ENCODE results near the gene TIE1.
"Not testable (repeated sequence)": the region's sequence is repeated elsewhere in the genome, so short reads cannot be mapped to it uniquely, and the experiment has no call there.

TIE1 gene

DNA sequence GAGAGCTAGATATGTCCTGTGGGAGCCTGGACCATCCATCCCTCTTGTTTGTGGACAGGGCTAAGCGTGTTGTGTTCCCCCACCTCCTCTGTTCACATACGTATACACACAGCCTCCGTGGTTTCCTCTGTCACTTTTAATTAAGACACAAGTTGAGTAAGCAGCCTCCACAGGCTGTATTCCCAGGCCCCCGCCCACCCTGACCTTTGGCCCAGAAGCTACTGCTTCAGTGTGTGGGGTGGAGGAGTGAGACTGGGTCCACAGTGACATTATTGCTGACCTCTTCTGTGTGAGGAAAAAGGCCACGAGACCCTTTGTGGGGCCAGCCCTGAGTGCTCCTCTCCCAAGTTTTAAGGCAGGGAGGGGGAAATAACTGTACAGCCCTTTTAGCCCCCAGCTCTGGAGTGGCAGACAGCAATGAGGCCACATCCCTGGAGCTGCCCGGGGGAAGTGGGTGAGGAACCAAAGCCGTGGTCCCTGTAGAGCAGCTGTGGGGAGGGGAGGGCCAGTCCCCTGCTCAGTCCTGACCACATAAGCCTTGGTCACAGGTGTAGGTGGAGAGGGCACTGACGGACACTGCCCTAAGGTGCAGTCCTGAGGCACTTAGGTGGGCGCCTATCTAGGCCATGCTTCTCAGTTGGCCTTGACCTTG lies 62.6 kb downstream of the TIE1 start:
- no peak for DNase-seq (ENCODE audit: low read depth)

DNA sequence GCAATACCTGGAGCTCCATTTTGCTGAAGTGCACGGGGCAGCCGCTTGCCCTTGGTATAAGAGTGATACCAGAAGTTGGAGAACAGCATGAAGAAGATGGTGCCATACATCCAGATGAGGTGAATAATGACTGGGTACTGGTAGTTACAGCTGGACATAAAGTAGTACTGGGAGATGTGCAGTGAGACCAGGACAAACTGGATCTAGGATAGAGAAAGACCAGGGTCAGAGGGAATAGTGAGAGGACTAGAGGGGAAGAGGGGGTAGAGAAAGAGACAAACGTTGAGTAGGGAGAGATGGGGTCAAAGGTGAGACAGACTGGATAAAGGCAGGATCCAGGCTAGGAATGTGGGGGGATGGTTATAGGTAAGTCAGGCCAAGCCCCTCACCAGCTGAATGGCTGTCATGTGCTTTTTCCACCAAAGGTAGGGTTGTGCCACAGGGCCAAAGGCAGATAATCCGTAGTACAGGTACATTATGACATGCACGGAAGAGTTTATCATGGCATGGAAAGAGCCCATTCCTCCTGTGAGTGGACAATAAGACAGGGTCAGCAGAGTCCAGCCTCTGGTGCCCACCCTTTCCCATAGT lies 63.2 kb downstream of the TIE1 start:
- DNase-seq (ENCODE audit: low read depth): no peak

DNA sequence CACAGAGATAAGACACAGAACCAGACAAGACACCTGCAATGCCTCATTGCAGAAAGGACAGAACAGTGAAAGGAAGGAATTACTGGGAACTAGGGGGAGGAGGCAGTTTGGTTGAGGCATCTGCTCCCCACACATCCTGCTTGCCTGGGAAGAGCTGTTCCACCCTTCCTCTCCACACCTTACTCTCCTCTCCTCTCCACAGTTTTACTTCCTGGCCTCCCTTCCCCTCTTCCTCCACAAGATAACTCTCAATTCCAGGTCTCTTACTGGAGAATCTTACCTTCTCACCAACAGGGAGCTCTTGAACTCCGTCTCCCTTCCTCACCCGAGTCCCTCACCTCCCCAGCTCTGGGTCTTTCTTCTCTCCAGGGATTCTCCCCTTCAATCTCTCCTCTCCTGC lies 64.9 kb downstream of the TIE1 start:
- DNase-seq (ENCODE audit: low read depth): no peak

DNA sequence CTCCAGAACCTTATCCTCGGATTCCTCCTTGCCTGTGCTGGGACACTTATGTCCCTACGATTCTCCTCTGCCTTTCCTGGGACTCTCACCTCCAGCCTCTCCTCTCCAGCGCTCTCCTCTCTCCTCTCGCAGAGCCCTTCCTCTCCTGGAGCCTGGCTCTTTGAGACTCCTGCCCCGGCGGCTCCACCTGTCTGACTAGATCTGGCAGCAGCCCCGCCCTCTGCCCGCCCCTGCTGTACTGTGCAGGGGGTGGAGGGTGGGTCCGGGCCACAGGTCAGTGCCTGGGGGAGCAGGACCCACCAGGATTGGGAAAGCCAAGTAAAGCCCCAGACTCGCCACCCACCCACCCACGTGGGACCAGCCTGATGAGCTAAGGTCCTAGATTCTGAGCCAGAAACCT lies 65.4 kb downstream of the TIE1 start:
- DNase-seq (ENCODE audit: low read depth): peak; percentile 13

DNA sequence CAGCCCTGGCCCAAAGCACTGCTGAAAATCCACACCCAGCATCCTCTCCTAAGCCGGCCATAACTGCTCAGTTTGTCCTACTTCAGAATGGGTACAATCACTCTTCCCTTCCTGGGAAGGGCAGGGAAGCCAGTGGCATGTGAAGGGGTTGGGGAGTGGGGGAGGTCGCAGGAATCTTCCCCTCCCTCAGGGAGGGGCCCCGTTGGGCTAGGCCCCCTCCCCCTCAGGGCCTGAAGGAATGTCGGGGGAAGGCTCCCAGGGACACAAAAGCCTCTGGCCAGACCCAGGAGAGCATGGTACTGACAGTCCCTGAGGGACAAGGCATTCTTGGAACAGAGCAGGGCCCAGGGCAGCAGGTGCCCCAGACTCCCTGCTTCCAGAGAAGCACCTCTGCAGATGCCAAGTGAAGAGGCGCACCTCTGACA lies 65.8 kb downstream of the TIE1 start:
- no peak for DNase-seq (ENCODE audit: low read depth)

DNA sequence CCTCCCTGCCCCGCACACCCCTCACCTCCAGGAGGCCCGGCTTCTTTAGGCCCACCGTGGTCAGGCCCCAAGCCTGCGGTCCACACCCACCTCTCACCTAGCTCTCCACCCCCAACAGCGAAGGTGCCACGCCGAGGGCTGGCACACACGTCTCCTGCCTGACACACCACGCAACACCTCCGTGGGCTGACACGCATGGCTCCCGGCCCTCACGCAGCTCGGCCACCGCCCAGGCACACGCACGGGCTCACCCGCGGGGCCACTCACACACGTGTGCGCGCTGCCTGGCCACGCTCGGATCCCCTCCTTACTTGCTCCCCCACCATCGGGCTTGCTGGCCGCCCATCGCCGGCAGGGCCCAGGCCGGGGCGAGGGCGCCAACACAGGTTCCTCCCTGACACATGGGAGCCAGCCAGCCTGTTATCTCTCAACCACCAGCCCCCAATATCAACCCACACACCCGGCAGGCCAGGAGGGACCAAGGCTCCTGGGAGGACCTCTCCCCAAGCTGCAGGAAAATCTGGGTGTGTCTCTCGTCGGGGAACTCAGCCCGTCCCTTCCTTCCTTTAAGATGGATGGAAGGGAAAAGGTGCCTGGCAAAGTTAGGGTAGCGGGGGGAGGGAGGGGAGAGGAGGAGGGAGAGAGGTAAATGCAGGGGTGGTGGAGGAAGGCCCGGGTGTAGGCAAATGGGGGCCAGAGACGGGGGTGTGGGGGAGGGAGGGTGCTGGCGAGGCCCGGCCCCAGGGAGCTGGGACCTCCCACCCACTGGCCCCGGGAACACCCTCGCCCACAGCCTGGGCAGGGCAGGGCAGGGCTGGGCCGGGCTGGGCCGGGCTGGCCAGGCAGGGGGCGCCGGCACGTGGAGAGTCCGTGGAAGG lies 66.5 kb downstream of the TIE1 start:
- peak; percentile 21 for DNase-seq (ENCODE audit: low read depth)

DNA sequence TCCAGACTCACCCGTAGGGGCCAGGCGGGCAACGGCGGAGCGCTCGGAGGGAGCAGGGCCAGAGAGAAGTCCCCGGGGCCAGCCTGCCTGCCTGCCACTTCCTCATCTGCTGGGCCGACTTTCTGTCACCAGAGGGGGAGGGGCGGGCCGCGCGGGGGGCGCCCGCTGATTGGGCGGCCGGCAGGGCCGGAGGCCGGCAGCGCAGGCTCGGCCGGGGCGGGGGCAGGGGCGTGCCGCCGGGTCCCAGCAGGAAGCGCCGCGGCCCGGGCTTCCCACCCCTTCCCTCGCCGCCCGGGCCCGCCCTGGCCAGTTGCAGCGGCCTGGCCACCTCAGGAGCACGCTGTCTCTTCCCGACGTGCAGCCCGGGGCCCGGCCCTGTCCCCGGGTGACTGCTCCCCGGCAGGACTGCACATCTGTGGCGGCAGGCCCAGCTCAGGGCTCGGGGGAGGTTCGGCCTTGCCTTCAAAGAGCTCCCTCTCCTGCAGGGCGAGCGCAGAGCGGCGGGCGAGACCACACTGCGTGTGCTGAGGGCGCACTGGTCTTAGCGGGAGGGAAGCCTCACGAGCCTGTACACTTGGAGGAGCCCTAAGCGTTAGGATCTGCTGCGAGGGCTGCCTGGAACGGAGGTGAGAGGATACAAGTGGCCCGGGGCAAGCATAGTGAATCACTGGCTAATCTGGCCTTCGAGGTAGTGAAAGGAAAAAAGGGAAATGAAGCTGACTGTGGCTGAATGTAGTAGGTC lies 67.3 kb downstream of the TIE1 start, which contains the start of gene ELOVL1:
Gene ELOVL1, minus strand, starts transcription at position 108 of the 742 bp plus-strand sequence. CDS start 2,402 bp downstream, outside the sequence.
- DNase-seq (ENCODE audit: low read depth): peak; percentile 92

DNA sequence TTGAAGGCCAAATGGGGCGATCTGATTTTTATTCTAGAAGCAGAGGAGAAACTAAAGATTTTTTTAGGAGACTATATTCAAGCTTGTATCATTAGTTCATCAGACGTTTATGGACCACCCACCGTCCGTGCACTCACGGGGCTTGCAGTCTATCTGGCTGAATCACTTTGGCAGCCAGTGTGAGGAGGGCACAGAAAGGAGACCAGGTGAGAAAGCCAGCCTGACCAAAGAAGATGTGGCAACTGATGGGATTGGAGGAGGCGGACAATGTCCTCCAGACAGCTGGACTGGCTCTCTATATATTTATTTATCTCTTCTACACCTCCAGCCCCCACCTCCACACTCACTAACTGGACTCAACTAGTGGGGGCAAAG lies 67.9 kb downstream of the TIE1 start:
- DNase-seq (ENCODE audit: low read depth): no peak

DNA sequence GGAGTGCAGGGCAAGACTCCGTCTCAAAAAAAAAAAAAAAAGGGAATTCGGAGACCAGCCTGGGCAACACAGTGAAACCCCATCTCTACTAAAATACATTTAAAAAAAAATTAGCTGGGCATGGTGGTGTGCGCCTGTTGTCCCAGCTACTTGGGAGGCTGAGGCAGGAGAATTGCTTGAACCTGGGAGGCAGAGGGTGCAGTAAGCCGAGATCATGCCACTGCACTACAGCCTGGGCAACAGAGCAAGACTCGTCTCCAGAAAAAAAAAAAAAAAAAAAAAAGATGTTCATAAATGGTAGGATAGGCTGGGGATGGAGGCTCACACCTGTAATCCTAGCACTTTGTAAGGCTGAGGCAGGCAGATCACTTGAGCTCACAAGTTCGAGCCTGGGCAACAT lies 69.0 kb downstream of the TIE1 start:
- not testable (repeated sequence) for DNase-seq (ENCODE audit: low read depth)

DNA sequence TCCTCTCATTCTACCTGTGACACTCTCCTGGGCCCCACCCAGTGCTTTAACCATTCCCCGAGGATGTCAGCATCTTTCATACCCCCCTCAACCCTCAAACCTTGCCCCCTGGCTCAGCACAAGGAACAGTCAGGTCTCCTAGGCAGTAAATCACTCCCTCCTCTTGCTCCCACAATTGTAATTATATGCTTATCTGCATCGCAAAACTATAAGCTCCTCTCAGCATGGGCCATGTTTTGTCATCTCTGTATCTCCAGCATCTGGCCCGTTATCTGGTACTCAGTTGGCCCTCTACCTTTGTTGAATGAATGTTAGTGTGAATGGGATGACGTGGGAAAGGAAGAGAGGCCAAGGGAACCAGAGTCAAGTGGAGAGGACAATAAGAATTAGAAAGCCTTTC lies 69.8 kb downstream of the TIE1 start:
- DNase-seq (ENCODE audit: low read depth): no peak

DNA sequence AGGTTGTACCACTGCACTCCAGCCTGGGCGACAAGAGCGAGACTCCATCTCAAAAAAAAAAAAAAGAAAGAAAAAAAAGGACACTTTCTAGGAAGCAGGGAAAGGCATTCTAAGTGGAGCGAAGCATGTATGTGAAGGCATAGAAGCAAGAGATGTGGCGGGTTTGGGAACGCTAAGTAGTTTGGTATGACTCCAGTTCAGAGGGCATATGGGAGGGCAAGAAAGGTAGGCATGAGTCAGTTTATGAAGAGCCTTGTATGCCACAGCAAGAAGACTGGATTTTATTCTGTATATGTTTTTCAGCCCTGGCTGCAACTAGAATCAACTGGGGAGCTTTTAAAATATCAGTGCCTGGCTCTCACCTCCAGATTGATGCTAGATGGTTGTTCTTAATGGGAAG lies 71.4 kb downstream of the TIE1 start:
- DNase-seq (ENCODE audit: low read depth): no peak

All from activated T-cell treated with anti-CD3 and anti-CD28 coated beads for 48 hours (primary cell).